ENCODE results near the gene MORC1.

The MORC1 gene

DNA sequence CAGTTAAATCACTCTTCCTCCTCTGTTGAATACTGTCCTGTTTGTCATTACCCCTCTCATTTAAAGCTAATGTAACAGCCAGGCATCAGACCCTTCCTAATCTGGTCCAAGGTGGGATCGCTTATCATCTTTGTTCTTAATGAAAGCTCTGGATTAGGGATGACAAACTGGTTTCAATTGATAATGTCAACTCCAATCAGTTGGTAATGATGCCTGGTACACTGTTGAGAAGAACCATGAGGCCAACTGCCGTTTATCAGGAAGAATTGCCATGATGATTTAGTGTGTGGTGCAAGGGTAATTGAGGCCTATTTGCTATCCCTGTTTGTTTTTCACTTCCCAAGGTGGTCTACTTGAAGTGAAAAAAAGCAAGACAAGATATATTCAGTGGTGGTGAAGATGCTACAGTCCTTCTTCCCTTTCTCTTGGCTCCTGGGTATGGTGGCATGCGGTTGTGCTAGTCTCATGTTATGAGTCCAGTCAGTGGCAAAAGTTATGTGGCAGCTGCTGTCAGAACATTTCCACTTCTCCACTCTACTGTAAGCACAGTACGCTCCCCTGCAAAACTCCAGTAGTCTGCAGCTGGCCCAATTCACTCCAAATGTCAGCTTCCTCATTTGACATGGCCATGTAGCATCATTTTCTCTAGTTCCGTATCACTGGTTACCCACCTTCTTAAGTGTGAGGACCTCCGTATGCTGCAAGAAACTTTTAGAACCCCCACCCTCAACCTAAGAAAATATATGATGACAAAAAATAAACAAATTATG, 72.5 kb downstream of the MORC1 start:
- no peak overlapping the region for H3K27ac ChIP-seq (ENCODE audit: insufficient read depth, low read depth, low read length, poor library complexity, severe bottlenecking)
- H3K4me1 ChIP-seq (ENCODE audit: control insufficient read depth, insufficient read depth, low read length): no peaks in the 10 kb centered on the region
- H3K4me3 ChIP-seq (ENCODE audit: insufficient read depth, low read depth, low read length): no peak overlapping the region
- H3K9me3 ChIP-seq (ENCODE audit: control insufficient read depth, low read length): no peaks in the 10 kb centered on the region
- no peaks in the 10 kb centered on the region for H3K27me3 ChIP-seq (ENCODE audit: control insufficient read depth, insufficient read depth, low read length, poor library complexity, severe bottlenecking)
- no peaks in the 10 kb centered on the region for H3K36me3 ChIP-seq (ENCODE audit: control insufficient read depth, insufficient read depth, low read length)
- WGBS, 2 experiments: 92 to 96% methylated on average over 6 of the region's 6 CpGs

GRCh38 chr3:109035082-109035481, 82.9 kb downstream of the MORC1 start:
- H3K27me3 ChIP-seq (ENCODE audit: control insufficient read depth, insufficient read depth, low read length, poor library complexity, severe bottlenecking): no peaks in the 10 kb centered on the region

GRCh38 chr3:109033000-109033660, 84.8 kb downstream of the MORC1 start:
- Histone ChIP-seq H3K27ac (ENCODE audit: insufficient read depth, low read depth, low read length, poor library complexity, severe bottlenecking) (no peak overlapping the region), H3K4me1 (ENCODE audit: control insufficient read depth, insufficient read depth, low read length) (no peaks in the 10 kb centered on the region), H3K4me3 (ENCODE audit: insufficient read depth, low read depth, low read length) (no peak overlapping the region), H3K36me3 (ENCODE audit: control insufficient read depth, insufficient read depth, low read length) (no peaks in the 10 kb centered on the region), H3K27me3 (ENCODE audit: control insufficient read depth, insufficient read depth, low read length, poor library complexity, severe bottlenecking) (no peaks in the 10 kb centered on the region), H3K9me3 (ENCODE audit: control insufficient read depth, low read length) (no peaks in the 10 kb centered on the region)
- WGBS, 2 experiments: 87 to 88% methylated on average over 3 of the region's 3 CpGs

More at GRCh38 chr3:109035082-109035481, 82.9 kb downstream of the MORC1 start:
- H3K36me3 ChIP-seq (ENCODE audit: control insufficient read depth, insufficient read depth, low read length): no peaks in the 10 kb centered on the region
- no peaks in the 10 kb centered on the region for H3K9me3 ChIP-seq (ENCODE audit: control insufficient read depth, low read length)
- H3K27ac ChIP-seq (ENCODE audit: insufficient read depth, low read depth, low read length, poor library complexity, severe bottlenecking): no peak overlapping the region
- no peak overlapping the region for H3K4me3 ChIP-seq (ENCODE audit: insufficient read depth, low read depth, low read length)
- no CpG with 5 or more reads among the region's 1 CpG for WGBS, 2 experiments
- no peaks in the 10 kb centered on the region for H3K4me1 ChIP-seq (ENCODE audit: control insufficient read depth, insufficient read depth, low read length)

DNA sequence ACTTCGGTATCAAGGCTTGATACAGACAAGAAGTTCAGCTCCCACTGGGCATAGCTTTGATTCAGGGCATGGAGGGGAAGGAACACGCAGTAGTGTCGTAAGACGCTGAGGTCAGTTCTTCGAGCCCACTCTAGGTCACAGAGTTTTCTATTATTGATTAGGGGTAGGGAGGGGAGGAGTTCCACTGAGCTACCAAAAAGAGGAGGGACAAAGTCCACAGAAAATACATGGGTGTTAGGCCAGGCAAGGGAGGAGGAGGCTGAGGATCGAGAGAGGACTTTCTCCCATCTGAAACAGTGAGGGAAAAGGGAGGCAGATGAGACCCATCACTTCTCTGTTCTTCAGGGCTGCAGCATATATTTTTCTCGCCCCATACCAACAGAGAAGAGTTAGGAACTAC, 89.2 kb downstream of the MORC1 start:
- WGBS, 2 experiments: 76 to 77% methylated on average over 6 to 7 of the region's 7 CpGs
- Histone ChIP-seq H3K27me3 (ENCODE audit: control insufficient read depth, insufficient read depth, low read length, poor library complexity, severe bottlenecking) (no peaks in the 10 kb centered on the region), H3K4me1 (ENCODE audit: control insufficient read depth, insufficient read depth, low read length) (no peaks in the 10 kb centered on the region), H3K4me3 (ENCODE audit: insufficient read depth, low read depth, low read length) (no peak overlapping the region), H3K27ac (ENCODE audit: insufficient read depth, low read depth, low read length, poor library complexity, severe bottlenecking) (no peak overlapping the region), H3K9me3 (ENCODE audit: control insufficient read depth, low read length) (no peaks in the 10 kb centered on the region), H3K36me3 (ENCODE audit: control insufficient read depth, insufficient read depth, low read length) (no peaks in the 10 kb centered on the region)

DNA sequence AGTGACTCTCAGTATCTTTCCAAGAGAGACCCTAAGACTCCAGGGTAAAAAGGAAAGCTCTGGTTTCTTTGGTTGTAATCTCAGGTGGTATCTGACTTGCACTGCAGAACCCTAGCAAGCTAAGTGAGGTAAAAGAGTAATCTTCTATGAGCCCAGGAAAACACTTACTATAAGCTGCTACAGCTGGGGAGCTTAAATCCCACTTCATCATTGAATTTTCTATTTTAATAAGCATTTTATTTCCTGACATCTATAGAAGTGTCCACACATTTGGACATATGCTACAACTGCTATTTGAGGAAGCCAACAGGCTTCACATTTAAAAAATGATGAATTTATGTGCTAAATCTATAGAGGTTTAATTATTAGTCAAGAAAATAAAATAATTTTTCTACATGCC, 91.1 kb downstream of the MORC1 start:
- Histone ChIP-seq H3K27ac (ENCODE audit: insufficient read depth, low read depth, low read length, poor library complexity, severe bottlenecking) (no peak overlapping the region), H3K36me3 (ENCODE audit: control insufficient read depth, insufficient read depth, low read length) (no peaks in the 10 kb centered on the region), H3K27me3 (ENCODE audit: control insufficient read depth, insufficient read depth, low read length, poor library complexity, severe bottlenecking) (no peaks in the 10 kb centered on the region), H3K4me3 (ENCODE audit: insufficient read depth, low read depth, low read length) (no peak overlapping the region), H3K4me1 (ENCODE audit: control insufficient read depth, insufficient read depth, low read length) (no peaks in the 10 kb centered on the region), H3K9me3 (ENCODE audit: control insufficient read depth, low read length) (no peaks in the 10 kb centered on the region)

DNA sequence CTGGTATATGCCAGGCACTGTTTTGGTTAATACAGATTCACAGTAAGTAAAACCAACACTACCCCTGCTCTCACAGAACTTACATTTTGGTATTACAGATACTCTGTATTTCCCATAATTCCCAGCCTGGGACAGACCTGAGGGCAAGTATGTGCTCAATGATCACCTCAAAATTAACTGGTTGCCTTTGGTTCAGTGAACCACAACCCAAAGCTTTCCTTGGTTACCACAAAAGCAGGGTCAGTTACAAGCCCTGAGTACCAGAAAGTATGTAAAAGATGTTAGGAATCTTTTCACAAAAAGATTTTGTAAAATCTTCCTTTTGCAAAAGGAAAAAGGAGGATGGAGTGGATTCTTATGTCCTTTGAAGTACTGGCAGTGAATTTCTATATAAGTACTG, 92.0 kb downstream of the MORC1 start:
- H3K27ac ChIP-seq (ENCODE audit: insufficient read depth, low read depth, low read length, poor library complexity, severe bottlenecking): no peak overlapping the region
- no peaks in the 10 kb centered on the region for H3K9me3 ChIP-seq (ENCODE audit: control insufficient read depth, low read length)
- H3K4me1 ChIP-seq (ENCODE audit: control insufficient read depth, insufficient read depth, low read length): no peaks in the 10 kb centered on the region
- no peaks in the 10 kb centered on the region for H3K36me3 ChIP-seq (ENCODE audit: control insufficient read depth, insufficient read depth, low read length)
- H3K27me3 ChIP-seq (ENCODE audit: control insufficient read depth, insufficient read depth, low read length, poor library complexity, severe bottlenecking): no peaks in the 10 kb centered on the region
- H3K4me3 ChIP-seq (ENCODE audit: insufficient read depth, low read depth, low read length): no peak overlapping the region

DNA sequence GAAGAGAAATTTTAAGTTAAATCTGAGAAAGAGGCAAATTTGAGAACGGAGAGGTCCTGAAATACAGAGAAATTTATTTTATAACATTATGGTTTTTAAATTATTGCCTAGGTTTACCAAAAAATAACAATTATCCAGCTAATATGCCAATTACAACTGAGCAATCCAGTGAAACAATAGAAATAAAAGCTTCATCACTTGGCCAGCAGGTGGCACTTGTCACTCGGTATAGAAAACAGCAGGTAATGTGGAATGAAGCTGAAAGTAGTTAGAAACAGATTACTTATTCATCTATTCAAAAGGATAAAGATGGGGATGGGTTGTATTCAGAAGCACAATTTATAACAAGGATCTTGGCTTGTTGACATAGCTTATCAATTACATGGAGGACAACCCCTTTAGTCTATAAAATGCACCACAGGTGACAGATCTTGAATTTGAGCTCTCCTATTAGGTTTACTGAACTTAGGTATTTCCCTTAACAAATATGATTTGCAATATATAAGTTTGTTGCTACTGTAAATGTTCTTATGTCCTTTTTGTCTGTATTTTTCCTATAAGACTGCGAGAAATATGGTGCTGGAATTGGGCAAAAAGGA, 94.2 kb downstream of the MORC1 start:
- Histone ChIP-seq H3K36me3 (ENCODE audit: control insufficient read depth, insufficient read depth, low read length) (no peaks in the 10 kb centered on the region), H3K27ac (ENCODE audit: insufficient read depth, low read depth, low read length, poor library complexity, severe bottlenecking) (no peak overlapping the region), H3K4me1 (ENCODE audit: control insufficient read depth, insufficient read depth, low read length) (no peaks in the 10 kb centered on the region), H3K27me3 (ENCODE audit: control insufficient read depth, insufficient read depth, low read length, poor library complexity, severe bottlenecking) (no peaks in the 10 kb centered on the region), H3K9me3 (ENCODE audit: control insufficient read depth, low read length) (no peaks in the 10 kb centered on the region), H3K4me3 (ENCODE audit: insufficient read depth, low read depth, low read length) (no peak overlapping the region)
- 17 to 50% methylated on average over 1 to 2 of the region's 3 CpGs for WGBS, 2 experiments

- Histone ChIP-seq H3K27me3 (ENCODE audit: control insufficient read depth, insufficient read depth, low read length, poor library complexity, severe bottlenecking) (no peaks in the 10 kb centered on the region), H3K9me3 (ENCODE audit: control insufficient read depth, low read length) (no peaks in the 10 kb centered on the region), H3K27ac (ENCODE audit: insufficient read depth, low read depth, low read length, poor library complexity, severe bottlenecking) (no peak overlapping the region), H3K36me3 (ENCODE audit: control insufficient read depth, insufficient read depth, low read length) (no peaks in the 10 kb centered on the region), H3K4me3 (ENCODE audit: insufficient read depth, low read depth, low read length) (no peak overlapping the region), H3K4me1 (ENCODE audit: control insufficient read depth, insufficient read depth, low read length) (no peaks in the 10 kb centered on the region)
- 100% methylated on average over 1 of the region's 1 CpG for WGBS, 2 experiments
Measured at GRCh38 chr3:109023167-109023566, 94.8 kb downstream of the MORC1 start.

DNA sequence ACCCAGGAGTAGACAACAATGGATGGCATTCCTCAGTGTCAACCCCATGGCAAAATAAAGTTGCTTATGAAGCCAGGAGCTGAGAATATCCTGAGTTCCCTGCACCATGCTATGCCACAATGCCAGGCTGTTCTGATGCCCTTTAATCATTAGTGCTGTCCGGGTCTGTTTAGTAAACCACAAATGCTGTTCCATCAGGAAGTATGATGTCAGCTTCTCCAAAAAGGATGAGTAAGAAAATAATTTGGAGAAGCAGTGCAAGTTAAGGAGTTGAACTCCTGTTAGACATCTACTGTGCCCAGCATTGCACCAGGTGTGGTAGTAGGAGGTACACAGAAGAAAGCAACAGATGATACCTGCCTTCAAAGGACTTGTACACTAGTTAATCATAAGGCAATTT, 96.4 kb downstream of the MORC1 start:
- WGBS, 2 experiments: 87 to 96% methylated on average over 1 of the region's 1 CpG
- Histone ChIP-seq H3K4me3 (ENCODE audit: insufficient read depth, low read depth, low read length) (no peak overlapping the region), H3K27ac (ENCODE audit: insufficient read depth, low read depth, low read length, poor library complexity, severe bottlenecking) (no peak overlapping the region), H3K9me3 (ENCODE audit: control insufficient read depth, low read length) (no peaks in the 10 kb centered on the region), H3K27me3 (ENCODE audit: control insufficient read depth, insufficient read depth, low read length, poor library complexity, severe bottlenecking) (no peaks in the 10 kb centered on the region), H3K4me1 (ENCODE audit: control insufficient read depth, insufficient read depth, low read length) (no peaks in the 10 kb centered on the region), H3K36me3 (ENCODE audit: control insufficient read depth, insufficient read depth, low read length) (no peaks in the 10 kb centered on the region)

DNA sequence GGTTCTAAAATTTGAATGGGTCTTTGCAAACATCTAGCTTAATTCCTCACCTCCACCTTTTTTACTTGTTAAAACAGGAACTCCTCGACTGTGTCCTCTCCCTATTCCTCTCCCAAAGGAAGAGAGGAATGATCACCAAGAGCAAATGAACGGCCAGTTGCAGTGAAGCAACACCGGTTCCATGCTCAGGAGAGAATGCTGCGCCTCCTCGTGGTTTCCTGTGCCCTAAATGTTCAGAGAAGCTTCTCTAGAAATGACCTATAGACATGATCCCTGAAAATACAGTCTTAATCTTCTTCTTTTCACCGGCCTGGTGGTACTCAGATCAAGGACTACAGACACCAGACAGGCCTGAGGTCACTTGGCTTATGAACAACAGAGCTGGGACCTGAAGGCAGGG, 99.1 kb downstream of the MORC1 start:
- no peaks in the 10 kb centered on the region for H3K9me3 ChIP-seq (ENCODE audit: control insufficient read depth, low read length)
- no peak overlapping the region for H3K4me3 ChIP-seq (ENCODE audit: insufficient read depth, low read depth, low read length)
- H3K4me1 ChIP-seq (ENCODE audit: control insufficient read depth, insufficient read depth, low read length): no peaks in the 10 kb centered on the region
- H3K27me3 ChIP-seq (ENCODE audit: control insufficient read depth, insufficient read depth, low read length, poor library complexity, severe bottlenecking): no peaks in the 10 kb centered on the region
- 77 to 84% methylated on average over 6 of the region's 6 CpGs for WGBS, 2 experiments
- H3K27ac ChIP-seq (ENCODE audit: insufficient read depth, low read depth, low read length, poor library complexity, severe bottlenecking): no peak overlapping the region
- no peaks in the 10 kb centered on the region for H3K36me3 ChIP-seq (ENCODE audit: control insufficient read depth, insufficient read depth, low read length)

All from ectodermal cell (in vitro differentiated cells).